GM12801 (cell line): ENCODE results near the gene BLM.

Source experiments
- TF ChIP-seq, protein P1 (sequence below): IDR thresholded peaks from one replicate; pipeline ENCODE4 v1.5.1; 2011; ENCODE audit warnings: control low read depth; ENCODE audit not compliant: insufficient read length; ENCODE audit errors: extremely low read depth

The BLM gene

DNA sequence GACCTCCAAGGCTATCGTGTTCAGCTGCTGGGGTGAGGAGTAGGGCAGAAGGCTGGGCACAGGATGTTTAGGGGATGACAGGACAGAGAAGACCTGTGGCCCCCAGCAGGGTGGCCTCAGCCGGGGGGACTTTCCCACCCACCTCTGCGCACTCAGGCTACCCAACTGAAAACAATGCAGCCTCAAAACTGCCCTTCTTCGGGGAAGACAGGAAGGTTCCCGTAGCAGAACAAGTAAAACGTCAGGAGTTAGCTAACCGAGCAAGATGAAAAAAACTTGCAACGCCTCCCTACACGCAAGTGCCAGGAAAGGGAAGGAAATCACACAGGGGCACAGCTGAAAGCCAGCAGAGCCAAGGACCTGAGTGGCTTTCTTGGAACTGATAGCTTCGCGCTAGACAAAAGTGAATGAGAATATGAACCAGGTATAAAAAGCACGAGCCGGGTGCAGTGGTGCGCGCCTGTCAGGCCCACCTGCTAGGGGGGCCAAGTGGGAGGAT, 112.8 kb downstream of the BLM start:
- TF ChIP-seq, protein P1, sequence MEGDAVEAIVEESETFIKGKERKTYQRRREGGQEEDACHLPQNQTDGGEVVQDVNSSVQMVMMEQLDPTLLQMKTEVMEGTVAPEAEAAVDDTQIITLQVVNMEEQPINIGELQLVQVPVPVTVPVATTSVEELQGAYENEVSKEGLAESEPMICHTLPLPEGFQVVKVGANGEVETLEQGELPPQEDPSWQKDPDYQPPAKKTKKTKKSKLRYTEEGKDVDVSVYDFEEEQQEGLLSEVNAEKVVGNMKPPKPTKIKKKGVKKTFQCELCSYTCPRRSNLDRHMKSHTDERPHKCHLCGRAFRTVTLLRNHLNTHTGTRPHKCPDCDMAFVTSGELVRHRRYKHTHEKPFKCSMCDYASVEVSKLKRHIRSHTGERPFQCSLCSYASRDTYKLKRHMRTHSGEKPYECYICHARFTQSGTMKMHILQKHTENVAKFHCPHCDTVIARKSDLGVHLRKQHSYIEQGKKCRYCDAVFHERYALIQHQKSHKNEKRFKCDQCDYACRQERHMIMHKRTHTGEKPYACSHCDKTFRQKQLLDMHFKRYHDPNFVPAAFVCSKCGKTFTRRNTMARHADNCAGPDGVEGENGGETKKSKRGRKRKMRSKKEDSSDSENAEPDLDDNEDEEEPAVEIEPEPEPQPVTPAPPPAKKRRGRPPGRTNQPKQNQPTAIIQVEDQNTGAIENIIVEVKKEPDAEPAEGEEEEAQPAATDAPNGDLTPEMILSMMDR, result no peak

DNA sequence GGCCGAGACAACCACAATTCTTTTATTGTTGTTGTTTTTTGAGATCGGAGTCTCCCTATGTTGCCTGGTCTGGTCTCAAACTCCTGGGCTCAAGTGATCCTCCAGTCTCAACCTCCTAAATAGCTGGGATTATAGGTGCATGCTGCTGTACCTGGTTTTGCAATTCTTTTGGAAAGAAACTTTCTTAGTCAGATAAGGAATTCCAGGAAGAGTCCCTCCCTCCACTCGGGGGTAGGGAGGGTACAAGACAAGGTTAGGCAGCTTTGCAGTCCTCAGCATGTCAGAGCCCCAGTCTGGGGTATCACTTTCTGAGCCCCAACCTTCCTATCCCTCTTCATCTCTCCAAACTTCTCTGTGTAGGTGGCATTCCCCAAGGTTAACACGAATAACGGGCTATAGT, 117.5 kb downstream of the BLM start:
- TF ChIP-seq, protein P1, result no peak

DNA sequence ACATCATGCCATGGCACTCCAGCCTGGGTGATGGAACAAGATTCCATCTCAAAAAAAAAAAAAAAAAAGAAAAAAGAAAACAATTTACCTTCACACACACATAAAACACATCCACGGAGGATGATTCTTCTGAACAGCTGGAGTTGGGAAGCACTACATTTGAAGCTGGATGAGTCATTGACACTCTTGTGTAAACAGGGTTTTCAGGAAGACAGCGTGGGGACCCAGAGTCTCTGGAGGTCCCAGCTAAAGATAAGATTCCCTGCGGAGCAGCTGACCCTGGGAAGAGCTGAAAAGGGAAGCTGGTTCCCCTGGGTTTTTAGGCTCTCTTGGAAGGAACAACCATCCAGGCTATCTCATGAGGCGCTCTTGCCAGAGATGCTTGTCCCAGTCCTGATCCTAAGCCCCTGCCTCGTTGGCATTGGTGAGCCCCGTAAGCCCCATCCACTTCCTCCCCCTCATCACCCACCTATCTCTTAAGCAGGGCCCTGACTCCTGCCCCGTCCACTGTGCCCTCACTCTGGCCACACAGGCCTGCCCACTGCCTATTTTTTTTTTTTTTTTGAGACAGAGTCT, 119.2 kb downstream of the BLM start:
- TF ChIP-seq, protein P1, result no peak

DNA sequence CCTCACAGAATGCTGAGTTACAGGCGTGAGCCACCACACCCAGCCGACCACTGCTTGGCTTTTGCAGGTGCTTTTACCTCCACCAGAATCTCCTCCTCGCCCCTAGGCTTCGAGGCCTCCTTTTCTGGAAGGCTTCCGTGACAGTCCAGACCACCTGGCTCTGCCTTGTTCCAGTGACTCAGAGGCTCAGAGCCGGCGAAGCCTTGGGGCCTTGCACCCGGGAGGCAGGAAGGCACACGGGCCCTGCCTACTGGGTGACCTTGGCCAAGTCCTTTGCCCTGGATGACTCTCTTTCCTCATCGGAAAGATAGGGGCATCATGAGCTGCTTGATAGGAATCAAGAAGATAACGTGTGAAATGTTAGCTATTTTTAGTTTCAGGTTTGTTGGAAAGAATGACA, 119.9 kb downstream of the BLM start:
- TF ChIP-seq, protein P1, result no peak

DNA sequence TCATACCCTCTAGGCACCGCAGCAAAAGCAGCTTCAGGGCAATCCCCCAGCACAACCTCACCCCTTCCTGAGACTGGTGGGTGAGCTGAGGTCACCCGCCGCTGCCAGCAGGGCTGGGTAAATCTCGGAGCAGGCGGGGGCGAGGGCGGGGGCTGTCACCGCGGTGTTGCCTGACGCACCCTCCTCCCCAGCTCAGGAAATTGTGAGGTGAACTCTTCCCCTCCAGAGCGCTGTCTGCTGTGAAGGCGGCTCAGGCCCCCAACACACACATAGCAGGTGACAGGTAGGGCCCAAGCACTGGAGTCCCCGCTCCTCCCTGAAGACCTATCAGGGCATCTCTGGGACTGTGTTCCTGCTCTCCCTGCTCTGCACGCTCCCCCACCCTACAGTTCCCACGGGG, 121.0 kb downstream of the BLM start:
- TF ChIP-seq, protein P1, result no peak

DNA sequence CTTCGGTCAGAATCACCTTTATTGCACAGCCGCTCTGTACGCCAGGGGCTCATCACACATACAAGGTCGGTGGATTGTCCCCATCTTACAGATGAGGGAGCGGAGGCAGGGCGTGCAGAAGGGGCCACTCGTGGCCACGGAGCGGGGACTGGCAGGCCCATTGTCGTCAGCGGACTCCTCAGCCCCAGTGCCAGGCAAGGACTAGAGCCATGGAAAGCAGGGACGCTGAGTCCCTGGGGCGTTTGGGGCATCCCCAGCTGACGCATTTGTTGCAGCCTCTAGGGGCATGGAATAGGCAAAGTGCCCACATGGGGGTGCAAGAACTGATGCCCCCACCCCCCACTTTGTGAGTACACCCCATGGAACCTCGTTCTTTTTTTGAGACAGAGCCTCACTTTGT, 121.4 kb downstream of the BLM start:
- TF ChIP-seq, protein P1, result no peak

DNA sequence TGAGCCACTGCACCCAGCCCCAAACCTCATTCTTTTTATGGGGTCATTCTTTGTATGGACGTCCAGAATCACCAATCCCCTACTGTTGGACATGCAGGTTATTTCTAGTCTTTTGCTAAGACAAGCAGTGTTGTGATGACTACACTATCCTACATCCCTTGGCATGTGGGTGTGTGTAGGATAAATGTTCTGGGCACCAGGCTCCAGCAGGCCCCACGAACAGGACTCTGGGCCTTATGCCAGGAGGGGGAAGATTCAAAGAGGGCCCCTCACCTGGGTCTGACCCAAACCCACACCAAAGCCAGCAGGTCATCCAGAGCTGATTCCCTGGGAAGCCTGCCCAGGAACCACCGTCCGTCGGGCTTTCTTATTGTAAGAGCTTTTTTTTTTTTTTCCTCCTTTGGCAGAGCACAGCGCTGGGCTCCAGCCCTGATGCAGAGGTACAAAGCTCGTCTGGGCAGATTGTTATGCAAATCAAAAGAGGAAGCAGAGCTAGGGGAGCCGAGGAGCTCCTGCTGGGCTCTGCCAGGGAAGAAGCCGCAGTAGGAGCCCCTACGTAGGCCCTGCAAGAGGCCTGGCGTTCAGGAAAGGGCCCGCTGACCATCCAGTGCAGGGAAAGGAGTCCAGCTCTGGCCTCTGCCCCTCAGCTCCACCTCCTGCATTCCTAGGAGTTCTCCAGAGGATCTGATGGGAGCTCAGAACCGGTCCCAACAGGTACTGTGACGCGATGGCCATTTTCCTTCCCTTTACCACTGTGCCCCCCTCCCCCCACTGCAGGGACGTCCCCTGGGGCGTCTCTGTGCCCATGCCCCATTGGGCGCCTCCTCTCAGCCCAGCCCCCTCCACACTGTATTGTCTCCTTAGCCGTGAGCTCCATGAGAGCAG, 122.3 kb downstream of the BLM start:
- TF ChIP-seq, protein P1, result no peak
